K562 (cell line): ENCODE measurements around the gene DHRS12. TPM values are rescaled to one million over a fixed set of nuclear protein-coding genes. Genes with fewer than 3 reads are reported as not detected.

Experiments
- ATAC-seq: fragments of 200-7000 bp; cut with Tn5 transposase; 3 replicates; pipeline ENCODE4 v1.9.1; 2020; ENCODE audit warnings: moderate library complexity
- BruUV-seq: library from RNA; stranded (reverse); fragments of 400-500 nt; replicated peaks from 2 replicates; lab custom pipeline; 2021; lab: Mats Ljungman, UMichigan
- CTCF ChIA-PET: fragments of 300-600 bp; formaldehyde crosslinking; extraction: SDS; loops from one replicate; lab custom pipeline; 2021; ENCODE audit warnings: low intra/inter-chr PET ratio; lab: Yijun Ruan, JAX
- POLR2A ChIA-PET: fragments of 300-600, 350-650 bp; sonication (Branson Sonifier 250); formaldehyde crosslinking; extraction: SDS; loops from one replicate; lab custom pipeline; 2021; ENCODE audit warnings: antibody characterized with exemption, inconsistent platforms; lab: Yijun Ruan, JAX
- DNase-seq, 4 experiments: peaks; one replicate each; pipeline versions ENCODE4 v3.0.0 to v3.0.0-alpha.2; 2011 to 2018; ENCODE audit warnings: low spot score in 3 of 4, mixed read lengths in 3 of 4; ENCODE audit errors: extremely low read depth in 1 of 4
- FAIRE-seq: peaks from 2 replicates; lab custom pipeline; 2011; peaks lifted over from hg19 to GRCh38; lab: Jason Lieb, UNC
- H2AFZ ChIP-seq: 2 replicates; pipeline ENCODE4 v1.6.0; 2011; ENCODE audit warnings: low read depth, low read length, control low read depth, inconsistent platforms
- H3K27ac ChIP-seq: fragments of 200-600 bp; 3 replicates; pipeline ENCODE4 v1.8.0; 2011; ENCODE audit warnings: low read depth, mild to moderate bottlenecking, control low read depth, inconsistent platforms, low read length, moderate library complexity, mixed read lengths; ENCODE audit errors: extremely low read depth
- H3K27me3 ChIP-seq, 2 experiments: fragments of 300-600 bp in 1 of 2; 2 replicates in 1 of 2; 3 replicates in 1 of 2; pipeline versions ENCODE4 v1.6.0 to v1.8.0; 2011; ENCODE audit warnings: inconsistent platforms in 2 of 2, low read length in 2 of 2, mild to moderate bottlenecking in 1 of 2, mixed read lengths in 1 of 2, moderate library complexity in 1 of 2; ENCODE audit not compliant: control insufficient read depth in 2 of 2, insufficient read depth in 2 of 2
- H3K36me3 ChIP-seq: fragments of 300-600 bp; 3 replicates; pipeline ENCODE4 v1.8.0; 2011; ENCODE audit warnings: mild to moderate bottlenecking, low read length, inconsistent platforms; ENCODE audit not compliant: control insufficient read depth, insufficient read depth
- H3K4me1 ChIP-seq, 2 experiments: fragments of 200-600 bp in 1 of 2; replicated peaks in 1 of 2; 2 replicates in 1 of 2; 3 replicates in 1 of 2; pipeline versions ENCODE4 v1.5.1 to v1.8.0; 2011; ENCODE audit warnings: inconsistent platforms in 2 of 2, low read length in 2 of 2, mild to moderate bottlenecking in 1 of 2, mixed read lengths in 1 of 2, moderate library complexity in 1 of 2; ENCODE audit not compliant: control insufficient read depth in 2 of 2, insufficient read depth in 2 of 2
- H3K4me2 ChIP-seq: 2 replicates; pipeline ENCODE4 v1.6.1; 2011; ENCODE audit warnings: low read length, control low read depth, inconsistent platforms, mixed read lengths; ENCODE audit not compliant: insufficient read depth
- H3K4me3 ChIP-seq: fragments of 200-600 bp; sonication (generic), shearing (Covaris generic); 2 replicates; pipeline ENCODE4 v1.5.1; 2016; ENCODE audit warnings: control low read depth, inconsistent platforms
- H3K79me2 ChIP-seq: fragments of 200-600 bp; 3 replicates; pipeline ENCODE4 v1.8.0; 2011; ENCODE audit warnings: low read length, inconsistent platforms; ENCODE audit not compliant: control insufficient read depth, insufficient read depth
- H3K9ac ChIP-seq, 2 experiments: 2 replicates each; pipeline versions ENCODE4 v1.6.0 to v1.6.1; 2011; ENCODE audit warnings: low read depth in 2 of 2, low read length in 2 of 2, control low read depth in 1 of 2, inconsistent platforms in 1 of 2, mild to moderate bottlenecking in 1 of 2, mixed read lengths in 1 of 2; ENCODE audit not compliant: insufficient read depth in 1 of 2
- H3K9me1 ChIP-seq: one replicate; pipeline ENCODE4 v1.6.0; 2011; ENCODE audit warnings: inconsistent platforms, mild to moderate bottlenecking, low read length, moderate library complexity; ENCODE audit not compliant: control insufficient read depth, insufficient read depth
- H3K9me3 ChIP-seq: replicated peaks from 2 replicates; pipeline ENCODE4 v1.5.1; 2011; ENCODE audit warnings: low read depth, low read length, inconsistent platforms; ENCODE audit not compliant: control insufficient read depth, insufficient read depth
- H4K20me1 ChIP-seq: replicated peaks from 2 replicates; pipeline ENCODE4 v1.6.1; 2011; ENCODE audit warnings: low read length, inconsistent platforms, mixed read lengths; ENCODE audit not compliant: control insufficient read depth, insufficient read depth
- ARID1B ChIP-seq: fragments of 450-650 bp; IDR thresholded peaks from 2 replicates; pipeline ENCODE4 v1.6.1; 2016; ENCODE audit warnings: antibody characterized with exemption, mild to moderate bottlenecking, inconsistent platforms
- ETV5 ChIP-seq: sonication (generic); formaldehyde crosslinking; IDR thresholded peaks from 2 replicates; pipeline ENCODE4 v1.4.0; 2020; ENCODE audit warnings: low read depth, mild to moderate bottlenecking, missing genetic modification reagents
- GTF2E2 ChIP-seq: fragments of 200-800 bp; sonication (Bioruptor generic); IDR thresholded peaks from 2 replicates; pipeline ENCODE4 v1.6.1; 2016; ENCODE audit warnings: missing genetic modification characterization, missing compliant biosample characterization
- IFI16 ChIP-seq: fragments of 250-450 bp; sonication (Bioruptor Pico); IDR thresholded peaks from 2 replicates; pipeline ENCODE4 v2.1.2; 2022; ENCODE audit warnings: mild to moderate bottlenecking, inconsistent platforms
- KAT8 ChIP-seq: fragments of 450-650 bp; IDR thresholded peaks from 2 replicates; pipeline ENCODE4 v1.6.1; 2016; ENCODE audit warnings: low read depth, mild to moderate bottlenecking
- ZC3H8 ChIP-seq: fragments of 450-650 bp; IDR thresholded peaks from 2 replicates; pipeline ENCODE4 v1.6.1; 2017
- WGBS: fragments of 100-300 bp; shearing (Covaris generic); methylation state at CpG from one replicate; pipeline ENCODE4 v1.1.6; 2016; ENCODE audit warnings: low coverage, mixed read lengths; ENCODE audit not compliant: insufficient coverage; ENCODE audit errors: missing lambda C conversion rate; 5-methylcytosine and 5-hydroxymethylcytosine counted together
- in situ Hi-C: fragments of 300-500 bp; cut with MboI; formaldehyde crosslinking; loops from 4 replicates; pipeline ENCODE4 v1.15.0; 2018; ENCODE audit warnings: inconsistent platforms, mixed read lengths
- intact Hi-C: fragments of 100-400 bp; cut with micrococcal nuclease; formaldehyde crosslinking; loops from 2 replicates; pipeline ENCODE4 v1.14.2; 2022
- polyA plus RNA-seq, 8 experiments: library from polyadenylated mRNA; depleted of rRNA in 4 of 8; stranded (reverse) in 5 of 8; unstranded in 3 of 8; fragments of >200 nt; fragmentation: Nextera tagmentation in 2 of 8; fragmentation: Illumina TruSeq in 1 of 8; extraction: Ambion mirVana in 2 of 8; extraction: Trizol in 1 of 8; gene quantifications; 2 replicates each; pipeline versions ENCODE4 v1.2.1 to v1.2.3, GENCODE V29; 2011 to 2014; ENCODE audit warnings: inconsistent platforms in 1 of 8, missing spikeins in 1 of 8
- total RNA-seq, 7 experiments: library from RNA; depleted of rRNA in 6 of 7; stranded (reverse); fragments of >200 nt in 6 of 7; fragmentation: Illumina TruSeq in 2 of 7; extraction: Trizol in 2 of 7; gene quantifications; 2 replicates each; pipeline versions ENCODE4 v1.2.1 to v1.2.3, GENCODE V29; 2011 to 2021; ENCODE audit warnings: low replicate concordance in 1 of 7
- TF ChIP-seq, protein P1 (sequence below): fragments of 250-450 bp; sonication (Bioruptor Pico); IDR thresholded peaks from 2 replicates; pipeline ENCODE4 v1.8.0; 2022; ENCODE audit warnings: inconsistent platforms

Gene DHRS12
- total and polyA plus RNA-seq, 9 of the 15 experiments (the other 6 are each of a cell fraction or from before 2014, with no cell fraction given) = 0.62 to 2.7 (median 0.98) TPM

DNA sequence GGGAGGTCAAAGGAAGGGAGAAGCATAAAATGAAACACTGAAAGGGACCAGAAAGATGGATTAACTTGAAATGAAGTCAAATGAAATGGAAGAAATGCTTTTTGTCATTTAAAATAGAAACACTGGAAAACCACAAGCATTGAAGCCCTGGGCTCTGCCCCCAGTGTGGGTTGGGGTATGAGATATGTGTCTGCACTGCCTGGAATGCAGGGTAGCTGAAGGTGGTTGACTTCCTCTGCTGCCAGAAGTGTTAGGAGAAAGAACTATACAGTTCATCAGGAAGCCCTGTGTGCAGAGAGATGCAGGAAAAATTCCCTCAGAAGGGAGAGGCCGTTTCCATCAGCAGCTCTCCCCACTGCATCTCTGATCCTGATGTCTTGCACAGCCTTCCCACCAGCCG, 69.2 kb downstream of the DHRS12 start:
- in situ Hi-C loops = no loop called here
- BruUV-seq = no TSS peak
- H3K36me3 ChIP-seq = peaks cover 2% of the 10 kb centered on the region; the same call in 1 of the 3 replicates
- intact Hi-C loops = no loop called here
- CTCF ChIA-PET = no interaction called here
- no peak overlapping the region for H3K4me3 ChIP-seq
- no peak overlapping the region for H3K27ac ChIP-seq
- POLR2A ChIA-PET = no interaction called here
- 83% methylated on average over 1 of the region's 2 CpGs for WGBS
- H4K20me1 ChIP-seq = no peaks in the 10 kb centered on the region
- H3K79me2 ChIP-seq = no peaks in the 10 kb centered on the region
- TF ChIP-seq ARID1B (no peak), GTF2E2 (tag) (no peak), IFI16 (CRISPR knock-in tag) (no peak), KAT8 (no peak), ETV5 (CRISPR knock-in tag) (no peak), ZC3H8 (no peak)
- TF ChIP-seq, protein P1, sequence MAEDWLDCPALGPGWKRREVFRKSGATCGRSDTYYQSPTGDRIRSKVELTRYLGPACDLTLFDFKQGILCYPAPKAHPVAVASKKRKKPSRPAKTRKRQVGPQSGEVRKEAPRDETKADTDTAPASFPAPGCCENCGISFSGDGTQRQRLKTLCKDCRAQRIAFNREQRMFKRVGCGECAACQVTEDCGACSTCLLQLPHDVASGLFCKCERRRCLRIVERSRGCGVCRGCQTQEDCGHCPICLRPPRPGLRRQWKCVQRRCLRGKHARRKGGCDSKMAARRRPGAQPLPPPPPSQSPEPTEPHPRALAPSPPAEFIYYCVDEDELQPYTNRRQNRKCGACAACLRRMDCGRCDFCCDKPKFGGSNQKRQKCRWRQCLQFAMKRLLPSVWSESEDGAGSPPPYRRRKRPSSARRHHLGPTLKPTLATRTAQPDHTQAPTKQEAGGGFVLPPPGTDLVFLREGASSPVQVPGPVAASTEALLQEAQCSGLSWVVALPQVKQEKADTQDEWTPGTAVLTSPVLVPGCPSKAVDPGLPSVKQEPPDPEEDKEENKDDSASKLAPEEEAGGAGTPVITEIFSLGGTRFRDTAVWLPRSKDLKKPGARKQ (CRISPR knock-in tag) = no peak
- ATAC-seq (no peak), DNase-seq (no peak), FAIRE-seq (no peak)
- H3K9ac ChIP-seq = no peak overlapping the region
- no peaks in the 10 kb centered on the region for H3K4me1 ChIP-seq
- H2AFZ ChIP-seq = no peak overlapping the region
- no peaks in the 10 kb centered on the region for H3K27me3 ChIP-seq
- no peaks in the 10 kb centered on the region for H3K9me1 ChIP-seq
- no peaks in the 10 kb centered on the region for H3K9me3 ChIP-seq
- no peak overlapping the region for H3K4me2 ChIP-seq
